Upper lobe of right lung (tissue), 1 donor: Measurements from ENCODE around the gene ROBO3. TPM values are rescaled to one million over a fixed set of nuclear protein-coding genes. Genes with fewer than 3 reads are reported as not detected.

ENCODE experiments used
- ATAC-seq: fragments of 200-7000 bp; cut with Tn5 transposase; one replicate; pipeline ENCODE4 v1.9.1; 2020; ENCODE audit warnings: mild to moderate bottlenecking, moderate library complexity
- DNase-seq: peaks from one replicate; pipeline ENCODE4 v3.0.0-alpha.2; 2020
- H3K27ac ChIP-seq: fragments of 200-600 bp; one replicate; pipeline ENCODE4 v1.8.0; 2022
- H3K27me3 ChIP-seq: fragments of 200-600 bp; one replicate; pipeline ENCODE4 v1.8.0; 2022; ENCODE audit warnings: mild to moderate bottlenecking
- H3K36me3 ChIP-seq: fragments of 200-600 bp; one replicate; pipeline ENCODE4 v1.8.0; 2022
- H3K4me1 ChIP-seq: fragments of 200-600 bp; one replicate; pipeline ENCODE4 v1.8.0; 2022
- H3K4me3 ChIP-seq: fragments of 200-600 bp; one replicate; pipeline ENCODE4 v1.8.0; 2022; ENCODE audit warnings: mild to moderate bottlenecking
- H3K9me3 ChIP-seq: fragments of 200-600 bp; one replicate; pipeline ENCODE4 v1.8.0; 2022
- intact Hi-C: fragments of 100-400 bp; cut with DNase I; formaldehyde crosslinking; loops from one replicate; pipeline ENCODE4 v1.11.0; 2022
- total RNA-seq: library from RNA; stranded (reverse); fragmentation: NEBNext Ultra II Directional; extraction: Animal tissue kit (Norgen Biotek cat#: 25700); gene quantifications from one replicate; pipeline ENCODE4 v1.2.1, GENCODE V29; 2021
- TF ChIP-seq, protein P1 (sequence below): fragments of 200-600 bp; IDR thresholded peaks from one replicate; pipeline ENCODE4 v1.8.0; 2022; ENCODE audit warnings: antibody characterized with exemption
- donor health status: DM: no; HTN: yes; CAD: no; lungs with severe emphysema.

ROBO3 gene
- total RNA-seq, 1 donor from 2014 or later: 12.6 TPM

DNA sequence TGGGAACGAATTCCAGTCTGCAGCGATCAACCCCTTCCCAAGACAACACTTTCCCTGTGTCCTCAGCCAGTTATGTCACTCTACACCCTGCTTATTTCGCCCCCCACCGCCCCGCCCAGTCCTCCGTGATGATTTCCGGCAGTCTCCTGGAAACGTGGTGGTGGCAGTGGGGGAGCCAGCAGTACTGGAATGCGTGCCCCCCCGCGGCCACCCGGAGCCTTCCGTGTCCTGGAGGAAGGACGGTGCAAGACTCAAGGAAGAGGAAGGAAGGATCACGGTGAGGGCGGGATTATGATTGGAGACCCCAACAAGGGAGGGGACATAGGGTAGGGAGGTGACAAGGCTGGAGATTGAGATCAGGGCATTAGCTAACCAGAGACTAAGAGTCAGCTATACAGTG, 4.1 kb downstream of the ROBO3 start:
- Histone ChIP-seq H3K36me3 (no peaks in the 10 kb centered on the region), H3K27me3 (peaks cover 84% of the 10 kb centered on the region), H3K4me1 (peaks cover 15% of the 10 kb centered on the region), H3K27ac (no peak overlapping the region), H3K4me3 (no peak overlapping the region), H3K9me3 (no peaks in the 10 kb centered on the region)
- DNase-seq (no peak), ATAC-seq (no peak)
- TF ChIP-seq, protein P1, sequence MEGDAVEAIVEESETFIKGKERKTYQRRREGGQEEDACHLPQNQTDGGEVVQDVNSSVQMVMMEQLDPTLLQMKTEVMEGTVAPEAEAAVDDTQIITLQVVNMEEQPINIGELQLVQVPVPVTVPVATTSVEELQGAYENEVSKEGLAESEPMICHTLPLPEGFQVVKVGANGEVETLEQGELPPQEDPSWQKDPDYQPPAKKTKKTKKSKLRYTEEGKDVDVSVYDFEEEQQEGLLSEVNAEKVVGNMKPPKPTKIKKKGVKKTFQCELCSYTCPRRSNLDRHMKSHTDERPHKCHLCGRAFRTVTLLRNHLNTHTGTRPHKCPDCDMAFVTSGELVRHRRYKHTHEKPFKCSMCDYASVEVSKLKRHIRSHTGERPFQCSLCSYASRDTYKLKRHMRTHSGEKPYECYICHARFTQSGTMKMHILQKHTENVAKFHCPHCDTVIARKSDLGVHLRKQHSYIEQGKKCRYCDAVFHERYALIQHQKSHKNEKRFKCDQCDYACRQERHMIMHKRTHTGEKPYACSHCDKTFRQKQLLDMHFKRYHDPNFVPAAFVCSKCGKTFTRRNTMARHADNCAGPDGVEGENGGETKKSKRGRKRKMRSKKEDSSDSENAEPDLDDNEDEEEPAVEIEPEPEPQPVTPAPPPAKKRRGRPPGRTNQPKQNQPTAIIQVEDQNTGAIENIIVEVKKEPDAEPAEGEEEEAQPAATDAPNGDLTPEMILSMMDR: no peak
- intact Hi-C loops: no loop called here

DNA sequence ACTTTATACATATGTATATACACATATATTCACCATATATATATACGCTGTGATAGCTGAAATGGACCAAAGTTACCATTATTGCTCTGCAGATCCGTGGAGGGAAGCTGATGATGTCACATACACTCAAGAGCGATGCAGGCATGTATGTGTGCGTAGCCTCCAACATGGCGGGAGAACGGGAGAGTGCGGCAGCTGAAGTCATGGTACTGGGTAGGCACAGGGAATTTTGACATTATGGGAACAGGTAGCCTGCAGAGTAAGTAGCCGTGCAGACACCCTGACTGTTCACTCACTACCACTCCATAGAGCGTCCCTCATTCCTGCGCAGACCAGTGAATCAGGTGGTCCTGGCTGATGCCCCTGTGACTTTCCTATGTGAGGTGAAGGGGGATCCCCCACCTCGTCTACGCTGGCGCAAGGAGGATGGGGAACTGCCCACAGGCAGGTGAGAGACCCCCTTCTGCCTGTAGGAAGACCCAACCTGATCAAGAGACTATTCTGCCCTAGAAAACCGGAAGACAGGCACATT, 4.7 kb downstream of the ROBO3 start:
- no peak overlapping the region for H3K4me3 ChIP-seq
- H3K36me3 ChIP-seq: no peaks in the 10 kb centered on the region
- ATAC-seq: no peak
- no peak overlapping the region for H3K27ac ChIP-seq
- no peaks in the 10 kb centered on the region for H3K9me3 ChIP-seq
- H3K4me1 ChIP-seq: peaks cover 15% of the 10 kb centered on the region
- peaks cover 78% of the 10 kb centered on the region for H3K27me3 ChIP-seq
- intact Hi-C loops: no loop called here
- TF ChIP-seq, protein P1: no peak
- no peak for DNase-seq

DNA sequence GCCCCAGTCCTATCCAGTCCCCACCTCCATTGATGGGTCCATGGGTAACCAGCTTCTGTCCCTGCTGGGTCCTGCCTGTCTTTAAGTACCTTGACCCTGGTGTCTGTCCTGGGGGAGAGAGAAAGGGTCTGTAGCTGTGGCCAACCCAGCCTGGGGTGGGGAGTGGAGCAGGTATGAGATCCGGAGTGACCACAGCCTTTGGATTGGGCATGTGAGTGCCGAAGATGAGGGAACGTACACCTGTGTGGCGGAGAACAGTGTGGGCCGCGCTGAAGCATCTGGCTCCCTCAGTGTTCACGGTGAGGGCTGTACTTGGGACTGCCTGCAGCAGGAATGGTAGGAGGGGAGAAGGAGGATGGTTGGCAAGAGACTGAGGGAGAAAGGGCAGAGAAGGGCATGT, 5.2 kb downstream of the ROBO3 start:
- no peak overlapping the region for H3K27ac ChIP-seq
- intact Hi-C loops: no loop called here
- TF ChIP-seq, protein P1: no peak
- H3K4me1 ChIP-seq: peaks cover 13% of the 10 kb centered on the region
- H3K9me3 ChIP-seq: no peaks in the 10 kb centered on the region
- DNase-seq: no peak
- H3K4me3 ChIP-seq: no peak overlapping the region
- peaks cover 73% of the 10 kb centered on the region for H3K27me3 ChIP-seq
- no peaks in the 10 kb centered on the region for H3K36me3 ChIP-seq
- ATAC-seq: no peak

DNA sequence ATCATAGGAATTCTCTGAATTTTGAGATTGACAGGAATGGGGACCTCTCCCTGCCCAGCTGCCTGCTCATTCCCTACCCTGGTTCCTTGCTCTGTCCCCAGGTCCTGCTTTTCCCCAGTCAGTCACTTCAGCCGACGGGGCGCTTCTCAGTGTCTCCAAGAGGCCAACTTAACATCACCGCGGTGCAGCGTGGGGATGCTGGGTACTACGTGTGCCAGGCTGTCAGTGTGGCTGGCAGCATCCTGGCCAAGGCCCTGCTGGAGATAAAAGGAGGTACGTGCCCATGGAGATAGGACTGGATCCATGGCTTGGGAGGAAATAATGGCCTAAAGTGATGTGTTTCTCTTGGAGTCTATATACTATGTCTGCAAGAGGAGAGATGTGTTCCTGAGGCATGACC, 7.0 kb downstream of the ROBO3 start:
- DNase-seq: no peak
- Histone ChIP-seq H3K27me3 (peaks cover 54% of the 10 kb centered on the region), H3K4me1 (no peaks in the 10 kb centered on the region), H3K27ac (no peak overlapping the region), H3K4me3 (no peak overlapping the region), H3K9me3 (no peaks in the 10 kb centered on the region), H3K36me3 (no peaks in the 10 kb centered on the region)
- TF ChIP-seq, protein P1: no peak
- intact Hi-C loops: no loop called here
- ATAC-seq: no peak

DNA sequence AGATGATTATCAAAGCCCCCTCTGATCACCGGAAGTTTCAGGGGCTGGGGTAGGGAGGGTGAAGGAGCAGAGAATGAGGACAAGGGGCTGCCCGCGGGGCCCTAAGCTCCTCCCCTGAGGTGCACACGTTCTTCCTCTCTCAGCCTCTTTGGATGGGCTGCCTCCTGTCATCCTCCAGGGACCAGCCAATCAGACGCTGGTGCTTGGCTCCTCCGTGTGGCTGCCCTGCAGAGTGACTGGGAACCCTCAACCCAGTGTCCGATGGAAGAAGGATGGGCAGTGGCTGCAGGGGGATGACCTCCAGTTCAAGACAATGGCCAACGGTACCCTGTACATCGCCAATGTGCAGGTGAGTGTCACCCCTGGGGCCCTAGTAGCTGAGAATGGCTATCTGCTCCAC, 7.5 kb downstream of the ROBO3 start:
- TF ChIP-seq, protein P1: no peak
- H3K27me3 ChIP-seq: peaks cover 53% of the 10 kb centered on the region
- no peak for DNase-seq
- H3K27ac ChIP-seq: no peak overlapping the region
- intact Hi-C loops: no loop called here
- no peaks in the 10 kb centered on the region for H3K9me3 ChIP-seq
- H3K4me3 ChIP-seq: no peak overlapping the region
- no peaks in the 10 kb centered on the region for H3K36me3 ChIP-seq
- ATAC-seq: no peak
- peaks cover under 1% of the 10 kb centered on the region for H3K4me1 ChIP-seq

DNA sequence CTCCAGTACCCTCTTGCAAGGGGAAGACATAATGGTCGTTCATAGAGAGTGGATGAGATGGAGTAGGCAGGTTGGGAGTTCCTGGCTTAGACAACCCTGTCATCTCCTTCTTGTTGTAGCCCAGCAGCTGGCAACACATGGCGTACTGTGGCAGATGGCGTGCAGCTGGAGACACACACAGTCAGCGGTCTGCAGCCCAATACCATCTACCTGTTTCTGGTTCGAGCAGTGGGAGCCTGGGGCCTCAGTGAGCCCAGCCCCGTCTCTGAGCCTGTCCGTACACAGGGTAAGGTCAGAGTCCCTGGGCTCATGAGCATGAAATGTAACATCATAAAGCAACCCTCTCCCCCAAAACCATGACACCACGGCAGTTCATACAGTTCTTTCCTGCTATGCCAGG, 8.7 kb downstream of the ROBO3 start:
- Histone ChIP-seq H3K4me1 (peaks cover 6% of the 10 kb centered on the region), H3K27ac (no peak overlapping the region), H3K27me3 (peaks cover 41% of the 10 kb centered on the region), H3K36me3 (no peaks in the 10 kb centered on the region), H3K9me3 (no peaks in the 10 kb centered on the region), H3K4me3 (no peak overlapping the region)
- intact Hi-C loops: no loop called here
- no peak for DNase-seq
- ATAC-seq: no peak
- TF ChIP-seq, protein P1: no peak
